ENCODE measurements around the gene HPCA.

Gene HPCA

GRCh38 chr1:32926562-32926961 is 40.3 kb downstream of the HPCA start:
- TF ChIP-seq TAF1 (IDR thresholded peaks at IDR 0.05; ENCODE audit: low read depth), result no peak
- TF ChIP-seq YY1 (IDR thresholded peaks at IDR 0.05; ENCODE audit: low read depth), result no peak
- TF ChIP-seq ZBTB7A (IDR thresholded peaks at IDR 0.05; ENCODE audit: low read depth), result no peak

- no peak for TF ChIP-seq ZBTB7A (IDR thresholded peaks at IDR 0.05; ENCODE audit: low read depth)
- TF ChIP-seq TEAD4 (IDR thresholded peaks at IDR 0.05), result no peak
- no peak for TF ChIP-seq YY1 (IDR thresholded peaks at IDR 0.05; ENCODE audit: low read depth)
- TF ChIP-seq CEBPB (IDR thresholded peaks at IDR 0.05), result no peak
- no peak for TF ChIP-seq NFIC (IDR thresholded peaks at IDR 0.05)
- no peak for TF ChIP-seq FOXM1 (IDR thresholded peaks at IDR 0.05; ENCODE audit: borderline replicate concordance, low read depth)
- TF ChIP-seq EP300 (IDR thresholded peaks at IDR 0.05; ENCODE audit: borderline replicate concordance), result no peak
- TF ChIP-seq TCF12 (IDR thresholded peaks at IDR 0.05; ENCODE audit: low read depth), result no peak
- no peak for TF ChIP-seq REST (IDR thresholded peaks at IDR 0.05; ENCODE audit: low read depth)
- no peak for TF ChIP-seq MAX (IDR thresholded peaks at IDR 0.05)
- no peak for TF ChIP-seq EGR1 (IDR thresholded peaks at IDR 0.05)
- TF ChIP-seq USF1 (IDR thresholded peaks at IDR 0.05), result no peak
- TF ChIP-seq TAF1 (IDR thresholded peaks at IDR 0.05; ENCODE audit: low read depth), result no peak
- no peak for TF ChIP-seq CREB1 (IDR thresholded peaks at IDR 0.05; ENCODE audit: low read depth)
Observed at GRCh38 chr1:32927441-32927840, 41.1 kb downstream of the HPCA start.

- TF ChIP-seq ZBTB7A (IDR thresholded peaks at IDR 0.05; ENCODE audit: low read depth), result no peak
- TF ChIP-seq USF1 (IDR thresholded peaks at IDR 0.05), result no peak
Observed at GRCh38 chr1:32928285-32928684, 42.0 kb downstream of the HPCA start.

GRCh38 chr1:32928715-32929114 is 42.4 kb downstream of the HPCA start:
- TF ChIP-seq RAD21 (IDR thresholded peaks at IDR 0.05; ENCODE audit: low read depth) (no peak), EGR1 (IDR thresholded peaks at IDR 0.05) (no peak), TAF1 (IDR thresholded peaks at IDR 0.05; ENCODE audit: low read depth) (no peak), NFIC (IDR thresholded peaks at IDR 0.05) (no peak), MAX (IDR thresholded peaks at IDR 0.05) (no peak)

- no peak for TF ChIP-seq ZBTB7A (IDR thresholded peaks at IDR 0.05; ENCODE audit: low read depth)
- TF ChIP-seq TEAD4 (IDR thresholded peaks at IDR 0.05), result no peak
- no peak for TF ChIP-seq CEBPB (IDR thresholded peaks at IDR 0.05)
- TF ChIP-seq EGR1 (IDR thresholded peaks at IDR 0.05), result no peak
- TF ChIP-seq CREB1 (IDR thresholded peaks at IDR 0.05; ENCODE audit: low read depth), result no peak
- TF ChIP-seq YY1 (IDR thresholded peaks at IDR 0.05; ENCODE audit: low read depth), result no peak
- no peak for TF ChIP-seq RAD21 (IDR thresholded peaks at IDR 0.05; ENCODE audit: low read depth)
- TF ChIP-seq FOXM1 (IDR thresholded peaks at IDR 0.05; ENCODE audit: borderline replicate concordance, low read depth), result no peak
- TF ChIP-seq TCF12 (IDR thresholded peaks at IDR 0.05; ENCODE audit: low read depth), result no peak
- TF ChIP-seq TAF1 (IDR thresholded peaks at IDR 0.05; ENCODE audit: low read depth), result no peak
- TF ChIP-seq EP300 (IDR thresholded peaks at IDR 0.05; ENCODE audit: borderline replicate concordance), result no peak
- no peak for TF ChIP-seq MAX (IDR thresholded peaks at IDR 0.05)
- no peak for TF ChIP-seq NFIC (IDR thresholded peaks at IDR 0.05)
- no peak for TF ChIP-seq REST (IDR thresholded peaks at IDR 0.05; ENCODE audit: low read depth)
- no peak for TF ChIP-seq USF1 (IDR thresholded peaks at IDR 0.05)
Observed at GRCh38 chr1:32929366-32929765, 43.1 kb downstream of the HPCA start.

GRCh38 chr1:32931760-32932159 is 45.5 kb downstream of the HPCA start:
- TF ChIP-seq NFIC (IDR thresholded peaks at IDR 0.05) (no peak), CREB1 (IDR thresholded peaks at IDR 0.05; ENCODE audit: low read depth) (no peak), FOXM1 (IDR thresholded peaks at IDR 0.05; ENCODE audit: borderline replicate concordance, low read depth) (no peak), ZBTB7A (IDR thresholded peaks at IDR 0.05; ENCODE audit: low read depth) (no peak), RAD21 (IDR thresholded peaks at IDR 0.05; ENCODE audit: low read depth) (no peak), EP300 (IDR thresholded peaks at IDR 0.05; ENCODE audit: borderline replicate concordance) (no peak)

Measured in Ishikawa (cell line).